ENCODE measurements around the gene PIF1. TPM values are rescaled to one million over a fixed set of nuclear protein-coding genes. Genes with fewer than 3 reads are reported as not detected.

PIF1 gene
- total RNA-seq, 1 experiment from 2014 or later = 74.4 TPM

GRCh38 chr15:64808785-64809453, 16.5 kb downstream of the PIF1 start:
- Histone ChIP-seq H3K4ac (ENCODE audit: low read depth, low read length) (peak overlapping the region; percentile 85; the same call in 1 of the 2 replicates), H2BK12ac (ENCODE audit: insufficient read length, low read depth, low read length) (peak overlapping the region; percentile 85), H4K8ac (replicated peaks; ENCODE audit: insufficient read length, low read depth, low read length) (no peak overlapping the region), H4K5ac (ENCODE audit: insufficient read length, low read depth, low read length) (peak overlapping the region; percentile 27), H3K9me3 (ENCODE audit: control insufficient read depth, low read depth, low read length) (no peaks in the 10 kb centered on the region), H3K79me2 (ENCODE audit: insufficient read depth, low read length) (no peaks in the 10 kb centered on the region), H3K56ac (ENCODE audit: insufficient read length, low read depth, low read length) (no peak overlapping the region), H3K4me2 (ENCODE audit: insufficient read depth, insufficient read length, low read length) (peak overlapping the region; percentile 21), H3K27ac (ENCODE audit: insufficient read length, low read depth, low read length) (peak overlapping the region; percentile 90), H2AK5ac (ENCODE audit: insufficient read length, low read length) (no peak overlapping the region), H4K91ac (ENCODE audit: insufficient read length, low read depth, low read length) (peak overlapping the region; percentile 92), H3K79me1 (ENCODE audit: insufficient read depth, low read depth, low read length, poor library complexity, severe bottlenecking) (no peaks in the 10 kb centered on the region), H3T11ph (ENCODE audit: low read length) (peak overlapping the region; percentile 81), H3K4me1 (ENCODE audit: insufficient read depth, low read length) (peaks cover 16% of the 10 kb centered on the region), H2BK5ac (ENCODE audit: insufficient read length, low read length) (peak overlapping the region; percentile 70), H3K9ac (ENCODE audit: extremely low read depth, insufficient read length, low read length) (peak overlapping the region; percentile 66), H2BK20ac (ENCODE audit: low read depth, low read length, poor library complexity, severe bottlenecking) (peak overlapping the region; percentile 49), H3K27me3 (ENCODE audit: insufficient read depth, low read length) (no peaks in the 10 kb centered on the region), H2BK120ac (ENCODE audit: low read depth, low read length, poor library complexity, severe bottlenecking) (peak overlapping the region; percentile 56), H3K23me2 (ENCODE audit: insufficient read length, low read depth, low read length, poor library complexity, severe bottlenecking) (peaks cover 13% of the 10 kb centered on the region), H3K23ac (ENCODE audit: insufficient read length, low read depth, low read length) (no peak overlapping the region), H2AFZ (ENCODE audit: low read length) (no peak overlapping the region), H4K20me1 (ENCODE audit: control insufficient read depth, insufficient read depth, insufficient read length) (no peaks in the 10 kb centered on the region), H2BK15ac (ENCODE audit: low read depth, low read length) (no peak overlapping the region), H3K18ac (ENCODE audit: insufficient read length, low read depth, low read length) (peak overlapping the region; percentile 93), H3K14ac (ENCODE audit: insufficient read depth, low read length) (peak overlapping the region; percentile 89; the same call in 1 of the 2 replicates)
- no peak for TF ChIP-seq CTCF (conservative IDR thresholded peaks at IDR 0.05)
- H3K27ac Mint-ChIP-seq = peak overlapping the region; percentile 95 to 100 (median 99)
- peak; percentile 90 for DNase-seq
- H3K4me3 Mint-ChIP-seq = peak overlapping the region; percentile 55 to 72
- no peaks in the 10 kb centered on the region for H3K9me3 Mint-ChIP-seq
- no peaks in the 10 kb centered on the region for H3K27me3 Mint-ChIP-seq (ENCODE audit: low read depth)
- H3K4me1 Mint-ChIP-seq = peaks cover 74 to 79% of the 10 kb centered on the region in 2 experiments
- WGBS (ENCODE audit: extremely low coverage, insufficient read length, low lambda C conversion rate) = no CpG with 5 or more reads among the region's 10 CpGs
- H3K36me3 Mint-ChIP-seq (ENCODE audit: insufficient read depth in 1 of 3, low read depth in 3 of 3) = no peaks in the 10 kb centered on the region

All from H9 (cell line).